ENCODE results near the gene GDI1. TPM values are rescaled to one million over a fixed set of nuclear protein-coding genes. Genes with fewer than 3 reads are reported as not detected.

The GDI1 gene
- total RNA-seq, 4 donors from 2014 or later, result 105 to 160 (median 121) TPM

DNA sequence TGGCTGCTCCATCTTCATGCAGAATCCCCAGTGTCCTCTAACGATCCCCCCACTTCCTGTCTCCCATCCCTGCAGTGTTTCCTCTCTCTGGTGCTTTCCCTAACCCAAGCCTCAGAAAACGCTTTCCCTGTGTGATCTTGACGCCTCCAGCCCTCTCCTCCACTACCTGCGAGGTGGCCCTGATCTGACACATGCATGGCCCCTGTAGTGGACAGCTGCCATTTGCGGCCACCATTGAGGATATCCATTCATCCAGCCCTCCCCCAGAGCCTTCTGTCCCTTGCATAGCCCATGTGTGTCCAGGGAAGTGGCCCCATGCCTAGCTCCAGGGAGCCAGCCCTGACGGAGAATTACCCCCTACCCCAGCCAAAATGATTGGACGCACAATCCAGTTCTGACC is 46.4 kb downstream of the GDI1 start:
- ATAC-seq, result no peak

DNA sequence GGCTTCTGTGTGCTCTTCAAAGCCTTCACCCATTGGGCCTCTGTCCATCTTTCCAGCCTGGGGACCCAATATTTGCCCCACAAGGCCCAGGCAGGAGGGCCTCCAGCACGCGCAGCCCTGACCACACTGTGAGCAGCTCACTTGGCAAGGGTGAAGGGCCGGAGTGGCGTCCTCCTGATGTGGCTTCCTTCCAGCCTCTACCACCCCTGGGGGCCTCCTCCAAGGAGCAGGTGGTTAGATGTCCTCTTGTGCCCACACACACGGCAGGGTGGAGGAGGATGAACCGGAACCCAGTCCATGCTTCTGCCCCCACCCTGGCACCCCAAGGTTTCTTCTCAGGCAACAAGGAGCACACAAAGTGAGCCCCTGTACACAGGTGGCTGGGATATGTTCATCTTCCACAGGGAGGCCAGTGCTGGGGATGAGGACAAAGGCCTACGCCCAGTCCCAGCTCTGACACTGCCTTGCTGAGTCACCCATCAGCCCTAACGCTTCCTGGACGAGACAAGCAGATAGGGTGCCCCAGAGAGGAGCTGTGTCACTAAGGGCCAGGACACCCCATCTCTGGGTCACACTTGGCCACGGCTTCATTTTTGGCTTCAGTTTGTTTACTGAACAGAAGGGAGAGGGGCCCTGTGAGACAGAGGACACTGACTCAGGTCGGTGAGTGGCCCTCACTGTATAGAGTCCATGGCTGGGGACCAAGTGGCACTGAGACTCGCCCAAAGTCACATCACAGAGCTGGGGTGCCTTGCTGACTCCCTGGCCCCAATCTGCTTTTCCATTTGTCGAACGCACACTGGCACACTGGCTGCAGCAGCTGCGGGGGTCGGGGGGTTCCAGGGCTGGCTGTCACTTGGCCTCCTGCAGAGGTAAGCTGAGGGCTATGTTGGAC is 47.5 kb downstream of the GDI1 start:
- Histone ChIP-seq H3K36me3 (peaks cover 0 to 25% of the 10 kb centered on the region in 2 donors), H3K27me3 (no peaks in the 10 kb centered on the region), H3K4me3 (no peak overlapping the region), H3K9me3 (no peaks in the 10 kb centered on the region), H3K27ac (peak overlapping the region in 3 of 4 donors; percentile 7 to 90 (median 84)), H3K4me1 (peaks cover 0 to 48% (median 4%) of the 10 kb centered on the region in 3 donors)
- TF ChIP-seq EP300 (IDR thresholded peaks at IDR 0.05), result no peak
- no peak for TF ChIP-seq POLR2A (IDR thresholded peaks at IDR 0.05)
- no peak for TF ChIP-seq CTCF (IDR thresholded peaks at IDR 0.05)
- no peak for TF ChIP-seq POLR2AphosphoS5 (IDR thresholded peaks at IDR 0.05)
- 80% methylated on average over 2 of the region's 16 CpGs; no CpG with 5 or more reads in 1 of the 2 donors for WGBS, 2 donors (ENCODE audit: low coverage in 1 of 2)
- no peak for ATAC-seq

More for the DNA sequence above, 46.4 kb downstream of the GDI1 start:
- Histone ChIP-seq H3K4me3 (no peak overlapping the region), H3K4me1 (peaks cover 0 to 37% (median 7%) of the 10 kb centered on the region in 3 donors), H3K27me3 (no peaks in the 10 kb centered on the region), H3K36me3 (peaks cover 0 to 19% of the 10 kb centered on the region in 2 donors), H3K9me3 (no peaks in the 10 kb centered on the region), H3K27ac (no peak overlapping the region)
- WGBS, 2 donors (ENCODE audit: low coverage in 1 of 2), result 70 to 90% methylated on average over 2 to 4 of the region's 7 CpGs
- no peak for TF ChIP-seq EP300 (IDR thresholded peaks at IDR 0.05)
- TF ChIP-seq POLR2A (IDR thresholded peaks at IDR 0.05), result no peak
- no peak for TF ChIP-seq CTCF (IDR thresholded peaks at IDR 0.05)
- no peak for TF ChIP-seq POLR2AphosphoS5 (IDR thresholded peaks at IDR 0.05)

- 60% methylated on average over 1 of the region's 35 CpGs; no CpG with 5 or more reads in 1 of the 2 donors for WGBS, 2 donors (ENCODE audit: low coverage in 1 of 2)
- peak overlapping the region; percentile 84 to 90 (median 90) for H3K27ac ChIP-seq
- no peak for TF ChIP-seq CTCF (IDR thresholded peaks at IDR 0.05)
- no peak for TF ChIP-seq POLR2A (IDR thresholded peaks at IDR 0.05)
- TF ChIP-seq POLR2AphosphoS5 (IDR thresholded peaks at IDR 0.05), result no peak
- no peak for TF ChIP-seq EP300 (IDR thresholded peaks at IDR 0.05)
- peak overlapping the region; percentile 73 to 93 for H3K4me3 ChIP-seq
- H3K4me1 ChIP-seq, result peaks cover 0 to 50% (median 4%) of the 10 kb centered on the region in 3 donors
- peaks cover 0 to 25% of the 10 kb centered on the region in 2 donors for H3K36me3 ChIP-seq
- ATAC-seq, result no peak
- no peaks in the 10 kb centered on the region for H3K27me3 ChIP-seq
- H3K9me3 ChIP-seq, result no peaks in the 10 kb centered on the region
These were observed 48.4 kb downstream of the GDI1 start for GRCh38 chrX:154485150-154486051.

DNA sequence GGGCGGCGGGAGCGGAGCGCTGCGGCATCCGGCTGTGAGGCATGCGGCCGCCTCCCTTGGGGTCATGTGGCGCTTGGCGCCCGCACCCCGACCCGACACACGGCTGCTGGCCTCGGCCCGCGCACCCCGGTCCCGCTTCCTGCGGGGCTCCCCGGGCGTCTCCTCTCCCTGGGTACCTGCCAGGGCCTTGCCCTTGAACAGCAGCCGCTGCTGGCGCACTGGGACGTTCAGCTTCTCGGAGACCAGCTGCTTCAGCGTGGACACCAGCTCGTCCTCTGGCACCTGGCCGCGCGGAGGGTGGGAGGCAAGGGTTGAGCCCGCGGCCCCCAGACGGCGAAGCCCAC is 49.1 kb downstream of the GDI1 start:
- no peak for ATAC-seq
- WGBS, 2 donors (ENCODE audit: low coverage in 1 of 2), result no CpG with 5 or more reads among the region's 35 CpGs
- no peaks in the 10 kb centered on the region for H3K9me3 ChIP-seq
- no peaks in the 10 kb centered on the region for H3K27me3 ChIP-seq
- H3K4me1 ChIP-seq, result peaks cover 0 to 51% (median 4%) of the 10 kb centered on the region in 3 donors
- peaks cover 0 to 25% of the 10 kb centered on the region in 2 donors for H3K36me3 ChIP-seq
- TF ChIP-seq POLR2AphosphoS5 (IDR thresholded peaks at IDR 0.05) (no peak), EP300 (IDR thresholded peaks at IDR 0.05) (no peak), POLR2A (IDR thresholded peaks at IDR 0.05) (no peak), CTCF (IDR thresholded peaks at IDR 0.05) (no peak)
- peak overlapping the region; percentile 84 to 90 (median 90) for H3K27ac ChIP-seq
- H3K4me3 ChIP-seq, result peak overlapping the region; percentile 73 to 93

Data from gastroesophageal sphincter (tissue), 4 donors.